Caco-2 (cell line): ENCODE results near the gene PML. TPM values are rescaled to one million over a fixed set of nuclear protein-coding genes. Genes with fewer than 3 reads are reported as not detected.

Source experiments
- BruUV-seq: library from RNA; stranded (reverse); fragments of 400-500 nt; replicated peaks from 2 replicates; lab custom pipeline; 2021; lab: Mats Ljungman, UMichigan
- CTCF ChIA-PET: fragments of 300-600 bp; sonication (Branson Sonifier 250); formaldehyde crosslinking; loops from one replicate; lab custom pipeline; 2022; ENCODE audit warnings: antibody characterized with exemption; lab: Charles Lee
- POLR2A ChIA-PET: fragments of 300-600 bp; sonication (Branson Sonifier 250); formaldehyde crosslinking; loops from one replicate; lab custom pipeline; 2022; ENCODE audit warnings: antibody characterized with exemption; lab: Charles Lee
- DNase-seq, 2 experiments: peaks; one replicate each; pipeline versions ENCODE4 v3.0.0 to v3.0.0-alpha.2; 2020 to 2022
- H3K27me3 ChIP-seq: replicated peaks from 2 replicates; pipeline ENCODE4 v1.6.0; 2011; ENCODE audit warnings: low read length; ENCODE audit not compliant: control insufficient read depth, insufficient read depth
- H3K36me3 ChIP-seq: 2 replicates; pipeline ENCODE4 v1.5.1; 2011; ENCODE audit warnings: low read length; ENCODE audit not compliant: control insufficient read depth, insufficient read depth
- H3K4me1 ChIP-seq: fragments of 250-450 bp; sonication (Bioruptor Pico); 2 replicates; pipeline ENCODE4 v1.5.1; 2020; ENCODE audit warnings: mild to moderate bottlenecking
- H3K4me3 ChIP-seq: 2 replicates; pipeline ENCODE4 v1.5.1; 2011; ENCODE audit warnings: low read depth, mild to moderate bottlenecking, control low read depth, low read length
- H3K9me3 ChIP-seq: fragments of 250-450 bp; sonication (Bioruptor Pico); 2 replicates; pipeline ENCODE4 v1.5.1; 2020; ENCODE audit warnings: mild to moderate bottlenecking, moderate library complexity
- H3K27ac Mint-ChIP-seq: one replicate; pipeline ENCODE4 v1.8.0; 2022; ENCODE audit warnings: mixed read lengths; ENCODE audit not compliant: unreplicated experiment
- H3K27me3 Mint-ChIP-seq: one replicate; pipeline ENCODE4 v1.8.0; 2022; ENCODE audit warnings: mixed read lengths; ENCODE audit not compliant: insufficient read depth, unreplicated experiment
- H3K36me3 Mint-ChIP-seq: one replicate; pipeline ENCODE4 v1.8.0; 2022; ENCODE audit warnings: mild to moderate bottlenecking, mixed read lengths; ENCODE audit not compliant: insufficient read depth, unreplicated experiment
- H3K4me1 Mint-ChIP-seq: one replicate; pipeline ENCODE4 v1.8.0; 2022; ENCODE audit warnings: low read depth, mixed read lengths; ENCODE audit not compliant: unreplicated experiment
- H3K4me3 Mint-ChIP-seq: one replicate; pipeline ENCODE4 v1.8.0; 2022; ENCODE audit warnings: mild to moderate bottlenecking, moderate library complexity, mixed read lengths; ENCODE audit not compliant: unreplicated experiment
- H3K9me3 Mint-ChIP-seq: one replicate; pipeline ENCODE4 v1.8.0; 2022; ENCODE audit warnings: mixed read lengths; ENCODE audit not compliant: unreplicated experiment
- intact Hi-C: fragments of 100-400 bp; cut with micrococcal nuclease; formaldehyde crosslinking; loops from one replicate; pipeline ENCODE4 v1.10.0; 2022; ENCODE audit not compliant: unreplicated experiment
- total RNA-seq: library from RNA; stranded (reverse); gene quantifications from 2 replicates; pipeline ENCODE4 v1.2.3, GENCODE V29; 2022
- TF ChIP-seq, protein P1 (sequence below), 2 experiments: fragments of 200-600 bp in 1 of 2; IDR thresholded peaks; 1 replicate in 1 of 2; 2 replicates in 1 of 2; pipeline versions ENCODE4 v1.5.1 to v1.8.0; 2011 to 2022; ENCODE audit warnings: antibody characterized with exemption in 1 of 2, control low read depth in 1 of 2, inconsistent platforms in 1 of 2, low read depth in 1 of 2, low read length in 1 of 2, mild to moderate bottlenecking in 1 of 2, moderate library complexity in 1 of 2; ENCODE audit not compliant: insufficient read depth in 1 of 2, severe bottlenecking in 1 of 2, unreplicated experiment in 1 of 2

PML gene
- total RNA-seq, 1 experiment from 2014 or later = 18.7 TPM

DNA sequence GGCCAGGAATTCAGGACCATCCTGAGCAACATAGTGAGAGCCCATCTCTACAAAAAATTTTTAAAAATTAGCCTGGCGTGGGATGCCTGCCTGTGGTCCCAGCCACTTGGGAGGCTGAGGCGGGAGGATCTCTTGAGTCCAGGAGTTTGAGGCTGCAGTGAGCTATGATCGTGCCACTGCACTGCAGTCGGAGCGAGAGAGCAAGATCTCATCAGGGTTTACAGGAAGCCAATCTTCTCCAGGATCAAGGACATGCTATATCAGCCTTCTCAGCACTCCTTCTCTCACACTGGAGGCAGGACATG is 2.0 kb upstream of the PML start:
- Mint-ChIP-seq H3K27ac (no peak overlapping the region), H3K36me3 (peaks cover 6% of the 10 kb centered on the region), H3K4me3 (peak overlapping the region; percentile 72), H3K27me3 (no peaks in the 10 kb centered on the region), H3K9me3 (no peaks in the 10 kb centered on the region), H3K4me1 (peaks cover 18% of the 10 kb centered on the region)
- Histone ChIP-seq H3K27me3 (no peaks in the 10 kb centered on the region), H3K4me3 (peak overlapping the region; percentile 34), H3K36me3 (no peaks in the 10 kb centered on the region), H3K9me3 (no peaks in the 10 kb centered on the region), H3K4me1 (peaks cover 4% of the 10 kb centered on the region; the same call in 1 of the 2 replicates)
- TF ChIP-seq, protein P1, sequence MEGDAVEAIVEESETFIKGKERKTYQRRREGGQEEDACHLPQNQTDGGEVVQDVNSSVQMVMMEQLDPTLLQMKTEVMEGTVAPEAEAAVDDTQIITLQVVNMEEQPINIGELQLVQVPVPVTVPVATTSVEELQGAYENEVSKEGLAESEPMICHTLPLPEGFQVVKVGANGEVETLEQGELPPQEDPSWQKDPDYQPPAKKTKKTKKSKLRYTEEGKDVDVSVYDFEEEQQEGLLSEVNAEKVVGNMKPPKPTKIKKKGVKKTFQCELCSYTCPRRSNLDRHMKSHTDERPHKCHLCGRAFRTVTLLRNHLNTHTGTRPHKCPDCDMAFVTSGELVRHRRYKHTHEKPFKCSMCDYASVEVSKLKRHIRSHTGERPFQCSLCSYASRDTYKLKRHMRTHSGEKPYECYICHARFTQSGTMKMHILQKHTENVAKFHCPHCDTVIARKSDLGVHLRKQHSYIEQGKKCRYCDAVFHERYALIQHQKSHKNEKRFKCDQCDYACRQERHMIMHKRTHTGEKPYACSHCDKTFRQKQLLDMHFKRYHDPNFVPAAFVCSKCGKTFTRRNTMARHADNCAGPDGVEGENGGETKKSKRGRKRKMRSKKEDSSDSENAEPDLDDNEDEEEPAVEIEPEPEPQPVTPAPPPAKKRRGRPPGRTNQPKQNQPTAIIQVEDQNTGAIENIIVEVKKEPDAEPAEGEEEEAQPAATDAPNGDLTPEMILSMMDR (IDR thresholded peaks at IDR 0.05; ENCODE audit: insufficient read depth in 1 of 2, low read depth in 1 of 2, low read length in 1 of 2, severe bottlenecking in 1 of 2, unreplicated experiment in 1 of 2) = no peak
- no peak for DNase-seq
- intact Hi-C loops = loop anchor here (5.0 kb wide), 1 partner anchor 45 kb away; no protein-coding TSS in a partner anchor
- BruUV-seq = no TSS peak
- CTCF ChIA-PET = no interaction called here
- POLR2A ChIA-PET = no interaction called here

DNA sequence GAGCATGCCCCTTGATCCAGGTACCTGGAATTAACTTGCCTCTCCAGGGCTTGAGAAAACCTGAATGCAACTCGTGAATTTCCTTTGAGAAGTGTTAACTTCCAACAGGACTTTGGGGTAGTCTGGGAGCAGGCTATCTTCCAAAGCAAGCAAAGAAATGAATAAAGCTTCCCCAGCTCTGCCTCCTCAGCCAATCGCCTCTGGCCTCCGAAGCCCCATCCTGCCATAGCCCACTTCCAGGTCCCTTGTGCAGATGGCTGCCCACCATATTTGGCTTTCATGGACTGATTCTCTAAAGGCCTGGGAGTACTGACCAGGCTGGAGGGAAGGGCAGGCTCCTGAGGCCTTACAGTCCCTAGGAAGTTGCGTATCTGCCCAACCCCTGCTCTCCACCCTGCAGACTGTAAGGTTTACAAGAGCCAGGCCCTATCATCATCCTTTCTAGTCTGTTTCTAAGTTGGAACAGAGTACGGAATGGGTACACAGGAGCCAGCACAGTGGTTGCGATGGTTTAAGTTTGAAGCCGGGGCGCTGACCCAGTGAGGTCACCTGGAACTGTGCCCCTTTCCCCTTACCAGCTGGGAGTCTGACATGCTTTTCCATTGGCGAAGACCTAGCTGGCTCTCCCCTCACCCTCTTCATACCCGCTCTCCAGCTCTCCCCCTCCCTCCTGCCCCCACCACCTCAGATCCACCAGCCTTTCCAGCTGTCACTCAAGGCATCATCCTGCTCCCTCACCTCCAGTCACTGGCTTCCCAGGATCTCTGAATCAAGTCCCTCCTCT is 1.1 kb upstream of the PML start:
- Histone ChIP-seq H3K4me1 (peaks cover 4% of the 10 kb centered on the region; the same call in 1 of the 2 replicates), H3K27me3 (no peaks in the 10 kb centered on the region), H3K9me3 (no peaks in the 10 kb centered on the region), H3K36me3 (no peaks in the 10 kb centered on the region), H3K4me3 (peak overlapping the region; percentile 86)
- POLR2A ChIA-PET = no interaction called here
- BruUV-seq = no TSS peak
- peak overlapping the region; percentile 99 for H3K4me3 Mint-ChIP-seq
- TF ChIP-seq, protein P1 (IDR thresholded peaks at IDR 0.05; ENCODE audit: insufficient read depth in 1 of 2, low read depth in 1 of 2, low read length in 1 of 2, severe bottlenecking in 1 of 2, unreplicated experiment in 1 of 2) = no peak
- H3K4me1 Mint-ChIP-seq = peaks cover 18% of the 10 kb centered on the region
- H3K27me3 Mint-ChIP-seq = no peaks in the 10 kb centered on the region
- H3K9me3 Mint-ChIP-seq = no peaks in the 10 kb centered on the region
- intact Hi-C loops = loop anchor here (5.0 kb wide), 1 partner anchor 44 kb away; no protein-coding TSS in a partner anchor
- no peak for DNase-seq
- H3K36me3 Mint-ChIP-seq = peaks cover 6% of the 10 kb centered on the region
- H3K27ac Mint-ChIP-seq = peak overlapping the region; percentile 84
- CTCF ChIA-PET = interaction anchor here (0.9 to 2.0 kb wide), 4 partner anchors 21 to 314 kb away, joined by 3 to 33 read pairs (median 12); no protein-coding TSS in a partner anchor

DNA sequence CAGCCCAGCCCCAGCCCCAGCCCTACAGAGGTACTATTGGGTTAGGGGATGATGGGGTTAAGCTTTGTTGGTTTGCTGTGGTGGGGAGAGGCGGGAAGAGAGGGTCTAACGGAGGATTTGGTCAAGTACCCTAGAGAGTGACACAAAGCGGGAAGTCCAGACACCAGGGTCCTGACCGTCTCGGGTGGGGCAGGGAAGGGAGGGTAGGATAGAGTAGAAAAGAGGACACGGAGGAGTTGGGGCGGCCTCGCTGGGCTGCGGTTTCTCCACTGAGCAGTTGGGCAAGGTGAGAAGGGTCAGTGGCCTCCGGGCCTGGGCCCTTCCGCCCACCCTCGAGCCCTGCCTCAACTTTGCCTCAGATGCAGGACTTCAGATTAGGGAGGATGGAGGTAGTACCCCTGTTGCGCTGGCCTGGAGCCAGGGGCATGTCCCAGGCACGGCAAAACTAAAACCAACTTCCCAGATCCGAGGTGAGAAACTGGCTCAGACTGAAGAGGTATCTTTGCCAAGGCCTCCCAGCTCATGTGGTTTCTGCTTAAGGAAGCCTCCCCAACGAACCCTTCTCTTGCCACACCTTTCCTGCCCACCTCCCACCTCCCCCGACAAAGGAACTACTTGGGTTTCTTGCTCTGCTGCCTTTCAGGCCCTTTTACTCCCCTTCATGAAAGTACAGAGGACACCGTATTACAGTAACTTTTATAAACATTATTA is 551 bp downstream of the PML start:
- Mint-ChIP-seq H3K4me1 (peaks cover 18% of the 10 kb centered on the region), H3K27ac (peak overlapping the region; percentile 84), H3K27me3 (no peaks in the 10 kb centered on the region), H3K4me3 (peak overlapping the region; percentile 99), H3K9me3 (no peaks in the 10 kb centered on the region), H3K36me3 (peaks cover 14% of the 10 kb centered on the region)
- H3K36me3 ChIP-seq = no peaks in the 10 kb centered on the region
- ChIA-PET CTCF (interaction anchor here (1.0 to 2.0 kb wide), 6 partner anchors 16 to 149 kb away, joined by 3 to 33 read pairs (median 4); no protein-coding TSS in a partner anchor), POLR2A (interaction anchor here (0.6 to 1.2 kb wide), 3 partner anchors 15 to 42 kb away, joined by 4 to 13 read pairs (median 6); no protein-coding TSS in a partner anchor)
- H3K4me3 ChIP-seq = peak overlapping the region; percentile 86
- intact Hi-C loops = loop anchor here (5.0 kb wide), 1 partner anchor 42 kb away; no protein-coding TSS in a partner anchor
- H3K4me1 ChIP-seq = peaks cover 4% of the 10 kb centered on the region; the same call in 1 of the 2 replicates
- H3K27me3 ChIP-seq = no peaks in the 10 kb centered on the region
- no peaks in the 10 kb centered on the region for H3K9me3 ChIP-seq
- peak in 1 of 2 experiments; percentile 15 for DNase-seq
- TF ChIP-seq, protein P1 (IDR thresholded peaks at IDR 0.05; ENCODE audit: insufficient read depth in 1 of 2, low read depth in 1 of 2, low read length in 1 of 2, severe bottlenecking in 1 of 2, unreplicated experiment in 1 of 2) = no peak
- TSS peak; percentile 53 for BruUV-seq
